GM23248 (cell line): ENCODE data around the gene ASTN1. TPM values are rescaled to one million over a fixed set of nuclear protein-coding genes. Genes with fewer than 3 reads are reported as not detected.

ENCODE experiments used
- DNase-seq: peaks from one replicate; pipeline ENCODE4 v3.0.0-alpha.2; 2015
- H2AFZ ChIP-seq: fragments of 200-600 bp; sonication (generic); 2 replicates; pipeline ENCODE4 v1.6.1; 2016; ENCODE audit warnings: antibody characterized with exemption
- H3F3A ChIP-seq: fragments of 200-600 bp; sonication (generic); 2 replicates; pipeline ENCODE4 v1.6.1; 2016; ENCODE audit warnings: mild to moderate bottlenecking, antibody characterized with exemption, mixed run types; ENCODE audit not compliant: insufficient read depth
- H3K27ac ChIP-seq: fragments of 200-600 bp; sonication (generic); 2 replicates; pipeline ENCODE4 v1.5.1; 2016; ENCODE audit warnings: mild to moderate bottlenecking
- H3K27me3 ChIP-seq: fragments of 200-600 bp; sonication (generic); replicated peaks from 2 replicates; pipeline ENCODE4 v1.6.1; 2016; ENCODE audit warnings: mild to moderate bottlenecking; ENCODE audit not compliant: insufficient read depth
- H3K36me3 ChIP-seq: fragments of 200-600 bp; sonication (generic); 2 replicates; pipeline ENCODE4 v1.6.1; 2016; ENCODE audit warnings: low read depth, mild to moderate bottlenecking
- H3K4me1 ChIP-seq: fragments of 200-600 bp; sonication (generic); 2 replicates; pipeline ENCODE4 v1.6.1; 2016; ENCODE audit warnings: mild to moderate bottlenecking; ENCODE audit not compliant: insufficient read depth
- H3K4me2 ChIP-seq: fragments of 200-600 bp; sonication (generic); one replicate; pipeline ENCODE4 v1.6.1; 2016; ENCODE audit warnings: mild to moderate bottlenecking; ENCODE audit not compliant: unreplicated experiment
- H3K4me3 ChIP-seq: fragments of 200-600 bp; sonication (generic); 2 replicates; pipeline ENCODE4 v1.5.1; 2016; ENCODE audit warnings: mild to moderate bottlenecking
- H3K79me2 ChIP-seq: fragments of 200-600 bp; sonication (generic); 2 replicates; pipeline ENCODE4 v1.6.1; 2016; ENCODE audit warnings: mild to moderate bottlenecking; ENCODE audit not compliant: insufficient read depth
- H3K9ac ChIP-seq: fragments of 200-600 bp; sonication (generic); 2 replicates; pipeline ENCODE4 v1.6.1; 2016; ENCODE audit warnings: mild to moderate bottlenecking
- H3K9me2 ChIP-seq: fragments of 200-600 bp; sonication (generic); 2 replicates; pipeline ENCODE4 v1.6.1; 2016; ENCODE audit warnings: mixed run types, mild to moderate bottlenecking, moderate library complexity; ENCODE audit not compliant: insufficient read depth
- H3K9me3 ChIP-seq: fragments of 200-600 bp; sonication (generic); one replicate; pipeline ENCODE4 v1.6.1; 2017; ENCODE audit warnings: low read depth
- H4K20me1 ChIP-seq: fragments of 200-600 bp; sonication (generic); 2 replicates; pipeline ENCODE4 v1.6.0; 2016; ENCODE audit not compliant: insufficient read depth
- EZH2 ChIP-seq: fragments of 200-600 bp; sonication (generic); IDR thresholded peaks from 2 replicates; pipeline ENCODE4 v1.6.1; 2018; ENCODE audit warnings: antibody characterized with exemption, mild to moderate bottlenecking; ENCODE audit not compliant: insufficient read depth, poor library complexity, severe bottlenecking
- EZH2phosphoT487 ChIP-seq: fragments of 200-600 bp; sonication (generic); IDR thresholded peaks from 2 replicates; pipeline ENCODE4 v1.6.1; 2018; ENCODE audit warnings: antibody characterized with exemption, moderate library complexity, mild to moderate bottlenecking, low read depth; ENCODE audit not compliant: insufficient read depth
- WGBS, 2 experiments: methylation state at CpG; one replicate each; pipeline ENCODE4 v1.1.6; 2015 to 2017; ENCODE audit warnings: low lambda C conversion rate in 2 of 2, low coverage in 1 of 2; ENCODE audit errors: missing lambda C conversion rate in 2 of 2; 5-methylcytosine and 5-hydroxymethylcytosine counted together
- in situ Hi-C: fragments of 300-500 bp; cut with MboI; formaldehyde crosslinking; loops from 2 replicates; pipeline ENCODE4 v1.15.0; 2020
- polyA plus RNA-seq: library from polyadenylated mRNA; unstranded; fragments of >200 nt; fragmentation: Nextera tagmentation; extraction: Ambion mirVana; gene quantifications from 2 replicates; pipeline ENCODE4 v1.2.1, GENCODE V29; 2016
- total RNA-seq: library from RNA; depleted of rRNA; stranded (reverse); fragments of >200 nt; shearing (Covaris generic); gene quantifications from 2 replicates; pipeline ENCODE4 v1.2.3, GENCODE V29; 2014

The ASTN1 gene
- total and polyA plus RNA-seq, 2 experiments from 2014 or later = not detected

DNA sequence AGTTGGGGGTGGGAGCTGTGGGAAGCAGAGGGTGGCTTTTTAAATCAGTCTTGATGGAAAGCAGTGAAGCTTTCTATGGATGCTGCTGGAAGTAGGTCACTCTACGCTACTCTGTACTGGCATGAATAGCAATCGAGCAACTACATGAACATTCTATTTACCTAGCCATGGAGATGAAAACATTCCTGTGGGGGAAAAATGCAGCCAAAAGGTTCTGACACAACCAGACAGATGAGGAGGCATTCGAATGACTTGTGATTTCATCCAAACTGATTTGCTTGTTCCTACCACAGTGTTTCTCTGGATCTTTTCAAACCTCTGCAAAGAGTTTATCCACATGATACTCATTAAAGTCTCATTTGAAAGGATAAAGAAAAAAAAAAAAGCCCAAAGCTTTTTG, 95.0 kb downstream of the ASTN1 start:
- no peaks in the 10 kb centered on the region for H3K9me2 ChIP-seq
- no peak overlapping the region for H3K9ac ChIP-seq
- in situ Hi-C loops = no loop called here
- no peak overlapping the region for H2AFZ ChIP-seq
- H3K36me3 ChIP-seq = no peaks in the 10 kb centered on the region
- H4K20me1 ChIP-seq = no peaks in the 10 kb centered on the region
- no peak overlapping the region for H3K4me3 ChIP-seq
- no peak for DNase-seq
- no peaks in the 10 kb centered on the region for H3F3A ChIP-seq
- no peaks in the 10 kb centered on the region for H3K9me3 ChIP-seq
- H3K27ac ChIP-seq = no peak overlapping the region
- H3K27me3 ChIP-seq = peaks cover 8% of the 10 kb centered on the region; the same call in 1 of the 2 replicates
- no peak overlapping the region for H3K4me2 ChIP-seq
- 6 to 13% methylated on average over 3 of the region's 3 CpGs for WGBS, 2 experiments
- TF ChIP-seq EZH2phosphoT487 = no peak
- no peak for TF ChIP-seq EZH2
- H3K79me2 ChIP-seq = no peaks in the 10 kb centered on the region
- H3K4me1 ChIP-seq = no peaks in the 10 kb centered on the region

DNA sequence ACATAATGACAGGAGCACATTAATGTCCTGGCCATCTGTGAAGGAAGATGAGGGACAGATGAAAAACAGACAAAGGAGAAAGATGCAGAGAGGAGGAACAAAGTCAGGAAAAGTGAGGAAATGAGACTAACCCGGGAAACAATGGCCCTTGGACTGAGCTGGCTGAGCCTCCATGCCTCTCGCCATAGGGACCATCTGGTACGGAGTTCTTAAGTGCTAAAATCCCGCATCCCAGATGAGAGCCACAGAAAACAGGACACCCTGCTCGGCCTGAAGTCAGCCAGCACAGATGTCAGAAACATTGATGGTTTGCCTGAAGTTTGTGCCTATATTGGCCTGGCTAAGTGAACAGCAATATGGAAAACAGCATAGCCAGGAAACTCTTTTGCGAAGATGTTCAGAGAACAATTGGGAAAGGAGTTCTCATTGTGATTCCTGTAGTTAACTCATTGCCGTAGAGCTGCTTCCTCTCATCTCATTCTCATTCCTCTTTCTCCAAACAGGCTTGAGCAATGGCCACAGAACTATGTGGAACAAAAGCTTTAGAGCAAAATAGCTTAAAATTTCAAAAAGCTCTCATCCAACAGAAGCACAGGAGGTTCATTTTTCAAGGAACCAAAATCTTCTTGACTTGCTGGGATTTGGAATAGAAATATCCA, 96.6 kb downstream of the ASTN1 start:
- Histone ChIP-seq H4K20me1 (no peaks in the 10 kb centered on the region), H3K4me3 (no peak overlapping the region), H3K27me3 (peaks cover 8% of the 10 kb centered on the region; the same call in 1 of the 2 replicates), H3K9me2 (no peaks in the 10 kb centered on the region), H2AFZ (no peak overlapping the region), H3K36me3 (no peaks in the 10 kb centered on the region), H3K27ac (no peak overlapping the region), H3F3A (no peaks in the 10 kb centered on the region), H3K4me2 (no peak overlapping the region), H3K9me3 (no peaks in the 10 kb centered on the region), H3K4me1 (no peaks in the 10 kb centered on the region), H3K9ac (no peak overlapping the region), H3K79me2 (no peaks in the 10 kb centered on the region)
- in situ Hi-C loops = no loop called here
- TF ChIP-seq EZH2 (no peak), EZH2phosphoT487 (no peak)
- DNase-seq = no peak
- WGBS, 2 experiments = 41 to 47% methylated on average over 7 of the region's 7 CpGs

DNA sequence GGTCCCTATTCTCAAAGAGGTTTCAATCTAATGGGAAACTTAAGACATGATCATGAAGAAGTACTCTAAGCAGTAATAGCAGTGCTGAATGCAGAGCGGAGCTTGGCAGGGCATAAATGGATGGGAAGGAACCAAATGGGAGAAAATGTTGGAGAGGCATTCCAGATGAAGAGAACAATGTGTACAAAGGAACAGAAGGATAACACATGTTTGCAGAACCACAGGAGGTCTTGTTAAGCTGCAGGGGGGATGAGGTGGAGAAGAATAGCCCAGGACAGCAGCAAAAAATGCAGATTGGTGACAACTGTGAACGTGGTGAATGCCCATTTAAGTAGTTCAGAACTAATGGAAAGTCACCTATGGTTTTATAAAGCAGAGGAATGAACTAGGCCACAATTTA, 99.1 kb downstream of the ASTN1 start:
- in situ Hi-C loops = no loop called here
- no peak for DNase-seq
- Histone ChIP-seq H3K4me1 (no peaks in the 10 kb centered on the region), H3F3A (no peaks in the 10 kb centered on the region), H3K4me3 (no peak overlapping the region), H3K36me3 (no peaks in the 10 kb centered on the region), H3K9me2 (no peaks in the 10 kb centered on the region), H3K27me3 (peaks cover 8% of the 10 kb centered on the region; the same call in 1 of the 2 replicates), H3K9me3 (no peaks in the 10 kb centered on the region), H3K79me2 (no peaks in the 10 kb centered on the region), H4K20me1 (no peaks in the 10 kb centered on the region), H3K27ac (no peak overlapping the region), H3K9ac (no peak overlapping the region), H3K4me2 (no peak overlapping the region), H2AFZ (no peak overlapping the region)
- WGBS, 2 experiments = 4 to 9% methylated on average over 2 of the region's 2 CpGs
- TF ChIP-seq EZH2 = no peak
- no peak for TF ChIP-seq EZH2phosphoT487

- Histone ChIP-seq H3K36me3 (no peaks in the 10 kb centered on the region), H3K4me1 (no peaks in the 10 kb centered on the region), H3F3A (no peaks in the 10 kb centered on the region), H3K27ac (no peak overlapping the region), H3K79me2 (no peaks in the 10 kb centered on the region), H2AFZ (no peak overlapping the region), H3K9me2 (no peaks in the 10 kb centered on the region), H3K9me3 (no peaks in the 10 kb centered on the region), H3K4me3 (no peak overlapping the region), H3K27me3 (peaks cover 8% of the 10 kb centered on the region; the same call in 1 of the 2 replicates), H4K20me1 (no peaks in the 10 kb centered on the region), H3K9ac (no peak overlapping the region), H3K4me2 (no peak overlapping the region)
- DNase-seq = no peak
- no peak for TF ChIP-seq EZH2phosphoT487
- TF ChIP-seq EZH2 = no peak
- WGBS, 2 experiments = 50 to 63% methylated on average over 6 of the region's 6 CpGs
- in situ Hi-C loops = no loop called here
Observed at GRCh38 chr1:177063648-177064047, 100.9 kb downstream of the ASTN1 start.

DNA sequence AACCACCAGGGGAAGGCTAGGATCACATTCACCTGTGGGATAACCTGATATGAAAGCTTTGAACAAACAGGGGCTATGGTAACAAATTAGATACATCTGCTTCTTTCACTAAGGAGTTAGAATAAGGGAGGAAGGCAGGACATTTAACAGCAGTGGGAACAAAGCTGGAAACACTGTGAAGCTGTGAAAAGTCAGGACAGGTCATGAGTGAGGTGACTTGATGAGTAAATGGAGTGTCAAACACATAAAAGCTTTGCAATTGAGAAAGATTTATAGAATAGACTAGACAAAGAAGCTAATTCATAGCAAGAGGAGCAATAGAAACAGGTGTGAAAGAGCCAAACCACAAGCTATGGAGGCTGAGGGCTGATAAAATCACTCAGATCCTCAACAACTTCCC, 110.0 kb downstream of the ASTN1 start:
- Histone ChIP-seq H3F3A (no peaks in the 10 kb centered on the region), H3K4me2 (no peak overlapping the region), H4K20me1 (no peaks in the 10 kb centered on the region), H3K9ac (no peak overlapping the region), H3K9me2 (no peaks in the 10 kb centered on the region), H3K36me3 (no peaks in the 10 kb centered on the region), H3K9me3 (no peaks in the 10 kb centered on the region), H3K79me2 (no peaks in the 10 kb centered on the region), H3K27me3 (no peaks in the 10 kb centered on the region), H2AFZ (no peak overlapping the region), H3K4me1 (no peaks in the 10 kb centered on the region), H3K27ac (no peak overlapping the region), H3K4me3 (no peak overlapping the region)
- no peak for DNase-seq
- in situ Hi-C loops = no loop called here
- TF ChIP-seq EZH2 = no peak
- no peak for TF ChIP-seq EZH2phosphoT487
